Measurements from ENCODE around the gene RNF208. TPM values are rescaled to one million over a fixed set of nuclear protein-coding genes. Genes with fewer than 3 reads are reported as not detected.

The RNF208 gene
- total RNA-seq, 5 donors from 2014 or later (not counting 1 experiment from before 2014, with no cell fraction given) = 0.56 to 1.6 (median 1.5) TPM

- Mint-ChIP-seq H3K4me1 (peaks cover 15 to 40% (median 27%) of the 10 kb centered on the region in 3 donors), H3K9me3 (no peaks in the 10 kb centered on the region), H3K36me3 (no peaks in the 10 kb centered on the region), H3K27ac (no peak overlapping the region), H3K27me3 (no peaks in the 10 kb centered on the region), H3K4me3 (peak overlapping the region; percentile 74 to 81 (median 78))
- no peaks in the 10 kb centered on the region for H3K9me3 ChIP-seq
- WGBS (ENCODE audit: insufficient coverage) = 47% methylated on average over 42 of the region's 51 CpGs
- DNase-seq = no peak
- ChIA-PET CTCF (no interaction called here), POLR2A (no interaction called here)
- H3K4me1 ChIP-seq (ENCODE audit: control insufficient read depth in 1 of 2, extremely low read depth in 1 of 2, insufficient read depth in 2 of 2, low read length in 2 of 2) = peaks cover 12 to 42% of the 10 kb centered on the region in 2 experiments
- peaks cover 0 to 11% of the 10 kb centered on the region in 2 experiments for H3K27me3 ChIP-seq (replicated peaks in 1 of 2; ENCODE audit: control insufficient read depth in 2 of 2, extremely low read depth in 1 of 2, insufficient read depth in 2 of 2, low read length in 1 of 2)
- ATAC-seq (replicated peaks in 1 of 4) = no peak
- H3K27ac ChIP-seq (ENCODE audit: low read length) = no peak overlapping the region
- peaks cover 0 to 2% of the 10 kb centered on the region in 2 donors for H3K36me3 ChIP-seq (ENCODE audit: control insufficient read depth in 2 of 2, extremely low read depth in 1 of 2, insufficient read depth in 1 of 2, low read length in 1 of 2)
- no peak overlapping the region for H3K4me3 ChIP-seq (ENCODE audit: control insufficient read depth in 1 of 2, extremely low read depth in 1 of 2, low read length in 1 of 2)
These were observed 22.5 kb downstream of the RNF208 start for GRCh38 chr9:137199411-137200121.

- H3K27me3 ChIP-seq (replicated peaks in 1 of 2; ENCODE audit: control insufficient read depth in 2 of 2, extremely low read depth in 1 of 2, insufficient read depth in 2 of 2, low read length in 1 of 2) = peaks cover 0 to 11% of the 10 kb centered on the region in 2 experiments
- H3K4me1 ChIP-seq (ENCODE audit: control insufficient read depth in 1 of 2, extremely low read depth in 1 of 2, insufficient read depth in 2 of 2, low read length in 2 of 2) = peaks cover 5 to 35% of the 10 kb centered on the region in 2 experiments
- DNase-seq (no peak), ATAC-seq (replicated peaks in 1 of 4) (no peak)
- Mint-ChIP-seq H3K4me3 (peak overlapping the region in 2 of 3 donors; percentile 45 to 78), H3K27me3 (no peaks in the 10 kb centered on the region), H3K4me1 (peaks cover 8 to 33% (median 20%) of the 10 kb centered on the region in 3 donors), H3K9me3 (no peaks in the 10 kb centered on the region), H3K36me3 (no peaks in the 10 kb centered on the region), H3K27ac (no peak overlapping the region)
- no peak overlapping the region for H3K27ac ChIP-seq (ENCODE audit: low read length)
- CTCF ChIA-PET = no interaction called here
- POLR2A ChIA-PET = no interaction called here
- H3K4me3 ChIP-seq (ENCODE audit: control insufficient read depth in 1 of 2, extremely low read depth in 1 of 2, low read length in 1 of 2) = peak overlapping the region in 1 of 2 donors; percentile 11
- peaks cover 0 to 2% of the 10 kb centered on the region in 2 donors for H3K36me3 ChIP-seq (ENCODE audit: control insufficient read depth in 2 of 2, extremely low read depth in 1 of 2, insufficient read depth in 1 of 2, low read length in 1 of 2)
- no peaks in the 10 kb centered on the region for H3K9me3 ChIP-seq
- WGBS (ENCODE audit: insufficient coverage) = 93% methylated on average over 6 of the region's 11 CpGs
These were observed 23.1 kb downstream of the RNF208 start for GRCh38 chr9:137198902-137199283.

GRCh38 chr9:137198051-137198901 is 23.8 kb downstream of the RNF208 start:
- no peak overlapping the region for H3K27ac ChIP-seq (ENCODE audit: low read length)
- H3K4me1 ChIP-seq (ENCODE audit: control insufficient read depth in 1 of 2, extremely low read depth in 1 of 2, insufficient read depth in 2 of 2, low read length in 2 of 2) = peaks cover 4 to 29% of the 10 kb centered on the region in 2 experiments
- H3K9me3 ChIP-seq = no peaks in the 10 kb centered on the region
- POLR2A ChIA-PET = no interaction called here
- H3K9me3 Mint-ChIP-seq = no peaks in the 10 kb centered on the region
- peak overlapping the region; percentile 36 to 78 (median 45) for H3K4me3 Mint-ChIP-seq
- CTCF ChIA-PET = no interaction called here
- peaks cover 6 to 29% (median 16%) of the 10 kb centered on the region in 3 donors for H3K4me1 Mint-ChIP-seq
- no peaks in the 10 kb centered on the region for H3K36me3 Mint-ChIP-seq
- peaks cover 0 to 11% of the 10 kb centered on the region in 2 experiments for H3K27me3 ChIP-seq (replicated peaks in 1 of 2; ENCODE audit: control insufficient read depth in 2 of 2, extremely low read depth in 1 of 2, insufficient read depth in 2 of 2, low read length in 1 of 2)
- 92% methylated on average over 19 of the region's 19 CpGs for WGBS (ENCODE audit: insufficient coverage)
- DNase-seq (no peak), ATAC-seq (replicated peaks in 1 of 4) (no peak)
- no peaks in the 10 kb centered on the region for H3K27me3 Mint-ChIP-seq
- no peak overlapping the region for H3K27ac Mint-ChIP-seq
- H3K36me3 ChIP-seq (ENCODE audit: control insufficient read depth in 2 of 2, extremely low read depth in 1 of 2, insufficient read depth in 1 of 2, low read length in 1 of 2) = peaks cover 0 to 2% of the 10 kb centered on the region in 2 donors
- H3K4me3 ChIP-seq (ENCODE audit: control insufficient read depth in 1 of 2, extremely low read depth in 1 of 2, low read length in 1 of 2) = no peak overlapping the region

- no peak overlapping the region for H3K4me3 Mint-ChIP-seq
- no peak overlapping the region for H3K27ac Mint-ChIP-seq
- DNase-seq = no peak
- WGBS (ENCODE audit: insufficient coverage) = 90% methylated on average over 21 of the region's 21 CpGs
- ChIA-PET CTCF (no interaction called here), POLR2A (no interaction called here)
- H3K9me3 ChIP-seq = no peaks in the 10 kb centered on the region
- H3K27me3 ChIP-seq (replicated peaks in 1 of 2; ENCODE audit: control insufficient read depth in 2 of 2, extremely low read depth in 1 of 2, insufficient read depth in 2 of 2, low read length in 1 of 2) = peaks cover 0 to 11% of the 10 kb centered on the region in 2 experiments
- no peaks in the 10 kb centered on the region for H3K36me3 Mint-ChIP-seq
- peaks cover 0 to 18% of the 10 kb centered on the region in 2 experiments for H3K4me1 ChIP-seq (ENCODE audit: control insufficient read depth in 1 of 2, extremely low read depth in 1 of 2, insufficient read depth in 2 of 2, low read length in 2 of 2)
- H3K4me1 Mint-ChIP-seq = peaks cover 0 to 13% (median 3%) of the 10 kb centered on the region in 3 donors
- H3K36me3 ChIP-seq (ENCODE audit: control insufficient read depth in 2 of 2, extremely low read depth in 1 of 2, insufficient read depth in 1 of 2, low read length in 1 of 2) = peaks cover 2 to 4% of the 10 kb centered on the region in 2 donors
- H3K4me3 ChIP-seq (ENCODE audit: control insufficient read depth in 1 of 2, extremely low read depth in 1 of 2, low read length in 1 of 2) = no peak overlapping the region
- no peaks in the 10 kb centered on the region for H3K27me3 Mint-ChIP-seq
- H3K27ac ChIP-seq (ENCODE audit: low read length) = no peak overlapping the region
- no peaks in the 10 kb centered on the region for H3K9me3 Mint-ChIP-seq
- no peak for ATAC-seq (replicated peaks in 1 of 4)
These were observed 26.4 kb downstream of the RNF208 start for GRCh38 chr9:137195525-137196220.

- no peak overlapping the region for H3K27ac Mint-ChIP-seq
- H3K4me3 Mint-ChIP-seq = no peak overlapping the region
- H3K4me3 ChIP-seq (ENCODE audit: control insufficient read depth in 1 of 2, extremely low read depth in 1 of 2, low read length in 1 of 2) = no peak overlapping the region
- no peaks in the 10 kb centered on the region for H3K36me3 Mint-ChIP-seq
- DNase-seq (no peak), ATAC-seq (replicated peaks in 1 of 4) (no peak)
- peaks cover 0 to 17% (median 6%) of the 10 kb centered on the region in 3 donors for H3K4me1 Mint-ChIP-seq
- no peak overlapping the region for H3K27ac ChIP-seq (ENCODE audit: low read length)
- no peaks in the 10 kb centered on the region for H3K9me3 Mint-ChIP-seq
- ChIA-PET POLR2A (no interaction called here), CTCF (no interaction called here)
- peaks cover 0 to 11% of the 10 kb centered on the region in 2 experiments for H3K27me3 ChIP-seq (replicated peaks in 1 of 2; ENCODE audit: control insufficient read depth in 2 of 2, extremely low read depth in 1 of 2, insufficient read depth in 2 of 2, low read length in 1 of 2)
- 83% methylated on average over 7 of the region's 10 CpGs for WGBS (ENCODE audit: insufficient coverage)
- H3K4me1 ChIP-seq (ENCODE audit: control insufficient read depth in 1 of 2, extremely low read depth in 1 of 2, insufficient read depth in 2 of 2, low read length in 2 of 2) = peaks cover 0 to 25% of the 10 kb centered on the region in 2 experiments
- H3K9me3 ChIP-seq = no peaks in the 10 kb centered on the region
- H3K36me3 ChIP-seq (ENCODE audit: control insufficient read depth in 2 of 2, extremely low read depth in 1 of 2, insufficient read depth in 1 of 2, low read length in 1 of 2) = peaks cover 5 to 10% of the 10 kb centered on the region in 2 donors
- H3K27me3 Mint-ChIP-seq = no peaks in the 10 kb centered on the region
These were observed 27.1 kb downstream of the RNF208 start for GRCh38 chr9:137194909-137195308.

- Histone ChIP-seq H3K36me3 (ENCODE audit: control insufficient read depth in 2 of 2, extremely low read depth in 1 of 2, insufficient read depth in 1 of 2, low read length in 1 of 2) (peaks cover 5 to 13% of the 10 kb centered on the region in 2 donors), H3K27me3 (replicated peaks in 1 of 2; ENCODE audit: control insufficient read depth in 2 of 2, extremely low read depth in 1 of 2, insufficient read depth in 2 of 2, low read length in 1 of 2) (peaks cover 0 to 7% of the 10 kb centered on the region in 2 experiments), H3K4me1 (ENCODE audit: control insufficient read depth in 1 of 2, extremely low read depth in 1 of 2, insufficient read depth in 2 of 2, low read length in 2 of 2) (peaks cover 0 to 26% of the 10 kb centered on the region in 2 experiments), H3K27ac (ENCODE audit: low read length) (no peak overlapping the region), H3K9me3 (no peaks in the 10 kb centered on the region), H3K4me3 (ENCODE audit: control insufficient read depth in 1 of 2, extremely low read depth in 1 of 2, low read length in 1 of 2) (no peak overlapping the region)
- Mint-ChIP-seq H3K27ac (no peak overlapping the region), H3K4me1 (peaks cover 0 to 19% (median 9%) of the 10 kb centered on the region in 3 donors), H3K27me3 (no peaks in the 10 kb centered on the region), H3K4me3 (no peak overlapping the region), H3K9me3 (no peaks in the 10 kb centered on the region), H3K36me3 (no peaks in the 10 kb centered on the region)
- CTCF ChIA-PET = interaction anchor here in 1 of 2 donors (0.6 kb wide), 1 partner anchor 64 kb away, joined by 7 read pairs; no protein-coding TSS in a partner anchor
- POLR2A ChIA-PET = no interaction called here
- ATAC-seq (replicated peaks in 1 of 4) (no peak), DNase-seq (no peak)
- WGBS (ENCODE audit: insufficient coverage) = 91% methylated on average over 15 of the region's 16 CpGs
These were observed 27.7 kb downstream of the RNF208 start for GRCh38 chr9:137194388-137194787.
